IMR-90 (cell line): ENCODE data around the gene MRS2. TPM values are rescaled to one million over a fixed set of nuclear protein-coding genes. Genes with fewer than 3 reads are reported as not detected.

ENCODE experiments used
- ATAC-seq: fragments of 200-7000 bp; cut with Tn5 transposase; 2 replicates; pipeline ENCODE4 v1.9.1; 2020; ENCODE audit warnings: low read depth, mild to moderate bottlenecking, moderate library complexity
- BruUV-seq: library from RNA; stranded (reverse); fragments of 400-500 nt; replicated peaks from 2 replicates; lab custom pipeline; 2021; lab: Mats Ljungman, UMichigan
- CTCF ChIA-PET: fragments of 300-600 bp; formaldehyde crosslinking; extraction: SDS; loops from one replicate; lab custom pipeline; 2021; ENCODE audit warnings: antibody characterized with exemption; lab: Yijun Ruan, JAX
- POLR2A ChIA-PET: fragments of 300-600 bp; sonication (Branson Sonifier 250); formaldehyde crosslinking; loops from one replicate; lab custom pipeline; 2022; ENCODE audit warnings: antibody characterized with exemption; ENCODE audit not compliant: unreplicated experiment; lab: Charles Lee
- DNase-seq: peaks from one replicate; pipeline ENCODE4 v3.0.0; 2013
- H2AFZ ChIP-seq: replicated peaks from 2 replicates; pipeline ENCODE3; 2013; ENCODE audit warnings: low read length, mild to moderate bottlenecking; ENCODE audit not compliant: poor library complexity
- H2AK5ac ChIP-seq: 2 replicates; pipeline ENCODE4 v1.6.1; 2013; ENCODE audit warnings: low read depth, low read length, inconsistent platforms
- H2AK9ac ChIP-seq: replicated peaks from 2 replicates; pipeline ENCODE3; 2013; ENCODE audit warnings: mild to moderate bottlenecking, low read depth, low read length, moderate library complexity; ENCODE audit not compliant: poor library complexity
- H2BK120ac ChIP-seq: 2 replicates; pipeline ENCODE4 v1.6.1; 2013; ENCODE audit warnings: low read depth, low read length, inconsistent platforms
- H2BK15ac ChIP-seq: 3 replicates; pipeline ENCODE4 v1.6.1; 2013; ENCODE audit warnings: low read depth, low read length, inconsistent platforms
- H2BK20ac ChIP-seq: 2 replicates; pipeline ENCODE4 v1.6.1; 2013; ENCODE audit warnings: low read depth, mild to moderate bottlenecking, inconsistent platforms, low read length, moderate library complexity
- H2BK5ac ChIP-seq: 2 replicates; pipeline ENCODE4 v1.6.1; 2013; ENCODE audit warnings: mild to moderate bottlenecking, low read depth, low read length, inconsistent platforms; ENCODE audit not compliant: poor library complexity, severe bottlenecking
- H3K14ac ChIP-seq: replicated peaks from 2 replicates; pipeline ENCODE4 v1.6.1; 2013; ENCODE audit warnings: low read depth, low read length, inconsistent platforms
- H3K18ac ChIP-seq: 2 replicates; pipeline ENCODE4 v1.6.1; 2013; ENCODE audit warnings: low read depth, low read length, control low read depth
- H3K23ac ChIP-seq: 2 replicates; pipeline ENCODE4 v1.6.1; 2013; ENCODE audit warnings: low read depth, low read length, inconsistent platforms
- H3K27ac ChIP-seq: 2 replicates; pipeline ENCODE4 v1.5.1; 2013; ENCODE audit warnings: mild to moderate bottlenecking, control low read depth, low read length; ENCODE audit not compliant: insufficient read depth
- H3K27me3 ChIP-seq: 2 replicates; pipeline ENCODE4 v1.6.1; 2013; ENCODE audit warnings: low read length; ENCODE audit not compliant: control insufficient read depth, insufficient read depth
- H3K36me3 ChIP-seq: 2 replicates; pipeline ENCODE4 v1.6.1; 2013; ENCODE audit warnings: low read length, mixed read lengths; ENCODE audit not compliant: control insufficient read depth, insufficient read depth
- H3K4ac ChIP-seq: 2 replicates; pipeline ENCODE4 v1.6.1; 2013; ENCODE audit warnings: low read depth, low read length, inconsistent platforms
- H3K4me1 ChIP-seq: 2 replicates; pipeline ENCODE4 v1.6.1; 2013; ENCODE audit warnings: low read length, mixed read lengths; ENCODE audit not compliant: control insufficient read depth, insufficient read depth
- H3K4me2 ChIP-seq: 2 replicates; pipeline ENCODE4 v1.6.1; 2013; ENCODE audit warnings: low read depth, mild to moderate bottlenecking, control low read depth, low read length, moderate library complexity
- H3K4me3 ChIP-seq: 2 replicates; pipeline ENCODE4 v1.5.1; 2013; ENCODE audit warnings: low read depth, mild to moderate bottlenecking, control low read depth, low read length, moderate library complexity; ENCODE audit not compliant: insufficient read depth
- H3K56ac ChIP-seq: 2 replicates; pipeline ENCODE4 v1.6.1; 2013; ENCODE audit warnings: low read length, inconsistent platforms; ENCODE audit not compliant: insufficient read depth; ENCODE audit errors: extremely low read depth
- H3K79me1 ChIP-seq, 2 experiments: 2 replicates each; pipeline ENCODE4 v1.6.1; 2013; ENCODE audit warnings: low read length in 2 of 2, inconsistent platforms in 1 of 2, low read depth in 1 of 2
- H3K9ac ChIP-seq: 2 replicates; pipeline ENCODE4 v1.6.1; 2013; ENCODE audit warnings: low read depth, low read length, control low read depth
- H3K9me1 ChIP-seq: 2 replicates; pipeline ENCODE4 v1.6.1; 2013; ENCODE audit warnings: low read length, inconsistent platforms; ENCODE audit not compliant: insufficient read depth
- H3K9me3 ChIP-seq: 2 replicates; pipeline ENCODE4 v1.6.1; 2013; ENCODE audit warnings: low read length; ENCODE audit not compliant: control insufficient read depth, insufficient read depth
- H4K20me1 ChIP-seq: 2 replicates; pipeline ENCODE4 v1.6.1; 2013; ENCODE audit warnings: low read length, inconsistent platforms; ENCODE audit not compliant: insufficient read depth
- H4K5ac ChIP-seq: 2 replicates; pipeline ENCODE4 v1.6.1; 2013; ENCODE audit warnings: mild to moderate bottlenecking, low read depth, low read length, control low read depth
- H4K8ac ChIP-seq, 2 experiments: 2 replicates each; pipeline ENCODE4 v1.6.1; 2013; ENCODE audit warnings: low read depth in 2 of 2, low read length in 2 of 2, control low read depth in 1 of 2, inconsistent platforms in 1 of 2
- H4K91ac ChIP-seq: 2 replicates; pipeline ENCODE4 v1.6.1; 2013; ENCODE audit warnings: low read depth, low read length, inconsistent platforms; ENCODE audit not compliant: insufficient read depth
- CEBPB ChIP-seq: IDR thresholded peaks from 2 replicates; pipeline ENCODE4 v1.6.1; 2012; ENCODE audit warnings: low read depth, low read length, improper control_type of control experiment
- FOS ChIP-seq: fragments of 150-350 bp; IDR thresholded peaks from 2 replicates; pipeline ENCODE4 v1.6.1; 2016; ENCODE audit warnings: low read depth, low read length
- MAZ ChIP-seq: IDR thresholded peaks from 2 replicates; pipeline ENCODE4 v1.6.1; 2012; ENCODE audit warnings: low read depth, mild to moderate bottlenecking, low read length, improper control_type of control experiment, moderate library complexity, borderline replicate concordance
- MXI1 ChIP-seq: IDR thresholded peaks from 2 replicates; pipeline ENCODE4 v1.6.1; 2012; ENCODE audit warnings: low read depth, mild to moderate bottlenecking, low read length, moderate library complexity, borderline replicate concordance
- POLR2A ChIP-seq: IDR thresholded peaks from 2 replicates; pipeline ENCODE4 v1.6.1; 2012; ENCODE audit warnings: mild to moderate bottlenecking, low read depth, low read length
- RAD21 ChIP-seq: IDR thresholded peaks from 2 replicates; pipeline ENCODE4 v1.6.1; 2012; ENCODE audit warnings: low read length, improper control_type of control experiment
- USF2 ChIP-seq: fragments of 150-350 bp; IDR thresholded peaks from 2 replicates; pipeline ENCODE4 v1.6.1; 2017; ENCODE audit warnings: mild to moderate bottlenecking, antibody characterized with exemption, low read length, low read depth
- dilution Hi-C: fragments of 300-500 bp; cut with HindIII; formaldehyde crosslinking; loops from one replicate; pipeline ENCODE4 v1.14.3; 2018; ENCODE audit warnings: low sequenced_read_pairs; ENCODE audit not compliant: unreplicated experiment
- in situ Hi-C: fragments of 300-500 bp; cut with MboI; formaldehyde crosslinking; loops from 3 replicates; pipeline ENCODE4 v1.14.3; 2019; ENCODE audit warnings: low sequenced_read_pairs, inconsistent platforms, mixed read lengths
- intact Hi-C: fragments of 100-400 bp; cut with micrococcal nuclease; formaldehyde crosslinking; loops from 2 replicates; pipeline ENCODE4 v1.10.0; 2022
- polyA plus RNA-seq, 3 experiments: library from polyadenylated mRNA; depleted of rRNA; stranded (reverse); fragments of >200 nt; gene quantifications; 2 replicates each; pipeline ENCODE4 v1.2.3, GENCODE V29; 2012; ENCODE audit warnings: low replicate concordance in 1 of 3
- total RNA-seq: library from RNA; depleted of rRNA; stranded (reverse); fragments of >200 nt; gene quantifications from 2 replicates; pipeline ENCODE4 v1.2.3, GENCODE V29; 2012
- TF ChIP-seq, protein P1 (sequence below): conservative IDR thresholded peaks from 2 replicates; pipeline ENCODE4 v1.5.1; 2012; ENCODE audit warnings: mild to moderate bottlenecking, low read depth, low read length, improper control_type of control experiment
- TF ChIP-seq, protein P2 (sequence below): fragments of 150-350 bp; IDR thresholded peaks from 2 replicates; pipeline ENCODE4 v1.6.1; 2016; ENCODE audit warnings: low read depth, mild to moderate bottlenecking, low read length, moderate library complexity, borderline replicate concordance

MRS2 gene
- total and polyA plus RNA-seq, 2 of the 4 experiments (the other 2 are of a cell fraction): 8.8 to 11.1 TPM

- in situ Hi-C loops (no loop called here), dilution Hi-C loops (no loop called here), intact Hi-C loops (no loop called here)
- ATAC-seq: no peak
- no peak overlapping the region for H3K4ac ChIP-seq
- no peak overlapping the region for H3K23ac ChIP-seq
- H2BK120ac ChIP-seq: no peak overlapping the region
- BruUV-seq: no TSS peak
- H4K91ac ChIP-seq: no peak overlapping the region
- no peak overlapping the region for H3K4me2 ChIP-seq
- H3K36me3 ChIP-seq: peaks cover 26% of the 10 kb centered on the region
- H2AK5ac ChIP-seq: no peak overlapping the region
- no peak overlapping the region for H3K27ac ChIP-seq
- no peak overlapping the region for H3K9ac ChIP-seq
- no peak overlapping the region for H2AFZ ChIP-seq
- H3K18ac ChIP-seq: no peak overlapping the region
- ChIA-PET POLR2A (no interaction called here), CTCF (no interaction called here)
- no peaks in the 10 kb centered on the region for H3K27me3 ChIP-seq
- H4K8ac ChIP-seq: no peak overlapping the region
- H3K4me3 ChIP-seq: no peak overlapping the region
- peak; percentile 10 for DNase-seq
- H3K56ac ChIP-seq: no peak overlapping the region
- H3K79me1 ChIP-seq: 0 out of 4 replicates have a peak, but pooled peaks cover 0 to 3% of the 10 kb centered on the region in 2 experiments
- H3K14ac ChIP-seq: no peak overlapping the region
- H3K9me3 ChIP-seq: no peaks in the 10 kb centered on the region
- H2BK5ac ChIP-seq: no peak overlapping the region
- H2AK9ac ChIP-seq: no peak overlapping the region
- no peak overlapping the region for H4K5ac ChIP-seq
- H3K9me1 ChIP-seq: no peaks in the 10 kb centered on the region
- no peaks in the 10 kb centered on the region for H4K20me1 ChIP-seq
- no peaks in the 10 kb centered on the region for H3K4me1 ChIP-seq
- TF ChIP-seq FOS (no peak), POLR2A (no peak), USF2 (no peak), CEBPB (no peak), RAD21 (no peak), MAZ (no peak), MXI1 (no peak)
- TF ChIP-seq, protein P1, sequence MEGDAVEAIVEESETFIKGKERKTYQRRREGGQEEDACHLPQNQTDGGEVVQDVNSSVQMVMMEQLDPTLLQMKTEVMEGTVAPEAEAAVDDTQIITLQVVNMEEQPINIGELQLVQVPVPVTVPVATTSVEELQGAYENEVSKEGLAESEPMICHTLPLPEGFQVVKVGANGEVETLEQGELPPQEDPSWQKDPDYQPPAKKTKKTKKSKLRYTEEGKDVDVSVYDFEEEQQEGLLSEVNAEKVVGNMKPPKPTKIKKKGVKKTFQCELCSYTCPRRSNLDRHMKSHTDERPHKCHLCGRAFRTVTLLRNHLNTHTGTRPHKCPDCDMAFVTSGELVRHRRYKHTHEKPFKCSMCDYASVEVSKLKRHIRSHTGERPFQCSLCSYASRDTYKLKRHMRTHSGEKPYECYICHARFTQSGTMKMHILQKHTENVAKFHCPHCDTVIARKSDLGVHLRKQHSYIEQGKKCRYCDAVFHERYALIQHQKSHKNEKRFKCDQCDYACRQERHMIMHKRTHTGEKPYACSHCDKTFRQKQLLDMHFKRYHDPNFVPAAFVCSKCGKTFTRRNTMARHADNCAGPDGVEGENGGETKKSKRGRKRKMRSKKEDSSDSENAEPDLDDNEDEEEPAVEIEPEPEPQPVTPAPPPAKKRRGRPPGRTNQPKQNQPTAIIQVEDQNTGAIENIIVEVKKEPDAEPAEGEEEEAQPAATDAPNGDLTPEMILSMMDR: no peak
- TF ChIP-seq, protein P2, sequence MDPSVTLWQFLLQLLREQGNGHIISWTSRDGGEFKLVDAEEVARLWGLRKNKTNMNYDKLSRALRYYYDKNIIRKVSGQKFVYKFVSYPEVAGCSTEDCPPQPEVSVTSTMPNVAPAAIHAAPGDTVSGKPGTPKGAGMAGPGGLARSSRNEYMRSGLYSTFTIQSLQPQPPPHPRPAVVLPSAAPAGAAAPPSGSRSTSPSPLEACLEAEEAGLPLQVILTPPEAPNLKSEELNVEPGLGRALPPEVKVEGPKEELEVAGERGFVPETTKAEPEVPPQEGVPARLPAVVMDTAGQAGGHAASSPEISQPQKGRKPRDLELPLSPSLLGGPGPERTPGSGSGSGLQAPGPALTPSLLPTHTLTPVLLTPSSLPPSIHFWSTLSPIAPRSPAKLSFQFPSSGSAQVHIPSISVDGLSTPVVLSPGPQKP: no peak
- no peak overlapping the region for H2BK15ac ChIP-seq
- H2BK20ac ChIP-seq: no peak overlapping the region
These were observed 16.8 kb downstream of the MRS2 start for GRCh38 chr6:24419526-24419925.
